SH-SY5Y (cell line): Measurements from ENCODE around the gene ATP2B2.

Source experiments
- GATA2 ChIP-seq: IDR thresholded peaks from 2 replicates; pipeline ENCODE4 v1.6.1; 2011; ENCODE audit warnings: mild to moderate bottlenecking, low read depth, low read length
- GATA3 ChIP-seq: IDR thresholded peaks from 2 replicates; pipeline ENCODE4 v1.6.1; 2011; ENCODE audit warnings: low read depth, mild to moderate bottlenecking, low read length, moderate library complexity

ATP2B2 gene

GRCh38 chr3:10404377-10404776, 101.0 kb downstream of the ATP2B2 start:
- TF ChIP-seq GATA3 (no peak), GATA2 (no peak)

- no peak for TF ChIP-seq GATA2
Observed at GRCh38 chr3:10401990-10402761, 103.2 kb downstream of the ATP2B2 start.

GRCh38 chr3:10400749-10401495, 104.5 kb downstream of the ATP2B2 start:
- TF ChIP-seq GATA2 (no peak), GATA3 (no peak)

GRCh38 chr3:10400050-10400748, 105.2 kb downstream of the ATP2B2 start:
- TF ChIP-seq GATA3 (no peak), GATA2 (no peak)

GRCh38 chr3:10399634-10400033, 105.8 kb downstream of the ATP2B2 start:
- TF ChIP-seq GATA2 (no peak), GATA3 (no peak)

- TF ChIP-seq GATA2 (no peak), GATA3 (no peak)
Observed at GRCh38 chr3:10398341-10398740, 107.0 kb downstream of the ATP2B2 start.

GRCh38 chr3:10397879-10398278, 107.5 kb downstream of the ATP2B2 start:
- TF ChIP-seq GATA3 (no peak), GATA2 (no peak)

- TF ChIP-seq GATA3 (no peak), GATA2 (no peak)
Observed at GRCh38 chr3:10396931-10397330, 108.5 kb downstream of the ATP2B2 start.

- TF ChIP-seq GATA2 (no peak), GATA3 (no peak)
Observed at GRCh38 chr3:10396083-10396482, 109.3 kb downstream of the ATP2B2 start.

GRCh38 chr3:10395671-10396070, 109.7 kb downstream of the ATP2B2 start:
- TF ChIP-seq GATA2 (no peak), GATA3 (no peak)

GRCh38 chr3:10395196-10395595, 110.2 kb downstream of the ATP2B2 start:
- TF ChIP-seq GATA3 (no peak), GATA2 (no peak)

GRCh38 chr3:10394491-10395025, 110.8 kb downstream of the ATP2B2 start:
- no peak for TF ChIP-seq GATA2
- TF ChIP-seq GATA3 = no peak

GRCh38 chr3:10393514-10393913, 111.9 kb downstream of the ATP2B2 start:
- TF ChIP-seq GATA3 = no peak
- no peak for TF ChIP-seq GATA2

- TF ChIP-seq GATA2 = no peak
- TF ChIP-seq GATA3 = no peak
Observed at GRCh38 chr3:10392906-10393461, 112.4 kb downstream of the ATP2B2 start.
